ENCODE data around the gene FAM222A.

DNA sequence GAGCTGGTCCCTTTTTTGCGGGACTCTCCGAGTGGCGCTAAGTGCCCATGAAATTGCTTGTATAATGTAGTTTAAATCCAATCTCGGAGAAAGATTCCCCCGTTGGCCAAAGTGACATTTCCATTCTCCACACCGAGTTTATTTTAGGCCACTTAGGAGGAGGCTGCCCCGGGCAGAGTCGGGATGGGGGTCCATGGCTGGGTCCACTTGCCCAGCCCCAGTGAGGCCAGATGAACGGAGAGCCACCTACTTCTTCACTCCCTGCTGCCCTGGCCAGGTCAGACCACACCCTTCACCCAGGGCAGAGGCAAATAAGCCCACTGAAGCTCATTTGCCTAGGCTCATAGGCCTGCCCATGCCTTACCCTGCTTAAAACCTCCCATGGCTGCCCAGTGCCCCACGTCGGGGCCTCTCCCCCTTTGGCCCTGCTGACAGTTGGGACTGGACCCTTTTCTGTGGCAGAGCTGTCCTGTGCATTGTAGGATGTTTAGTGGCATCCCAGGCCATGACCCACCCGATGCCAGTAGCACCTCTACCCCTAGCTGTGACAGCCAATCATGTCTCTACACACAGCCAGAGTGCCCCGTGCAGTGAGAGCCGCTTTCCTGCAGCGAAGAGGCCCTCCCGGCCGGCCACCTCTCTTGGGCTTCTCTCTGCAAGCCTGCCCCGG is 51.3 kb downstream of the FAM222A start:
- TF ChIP-seq, protein P1, sequence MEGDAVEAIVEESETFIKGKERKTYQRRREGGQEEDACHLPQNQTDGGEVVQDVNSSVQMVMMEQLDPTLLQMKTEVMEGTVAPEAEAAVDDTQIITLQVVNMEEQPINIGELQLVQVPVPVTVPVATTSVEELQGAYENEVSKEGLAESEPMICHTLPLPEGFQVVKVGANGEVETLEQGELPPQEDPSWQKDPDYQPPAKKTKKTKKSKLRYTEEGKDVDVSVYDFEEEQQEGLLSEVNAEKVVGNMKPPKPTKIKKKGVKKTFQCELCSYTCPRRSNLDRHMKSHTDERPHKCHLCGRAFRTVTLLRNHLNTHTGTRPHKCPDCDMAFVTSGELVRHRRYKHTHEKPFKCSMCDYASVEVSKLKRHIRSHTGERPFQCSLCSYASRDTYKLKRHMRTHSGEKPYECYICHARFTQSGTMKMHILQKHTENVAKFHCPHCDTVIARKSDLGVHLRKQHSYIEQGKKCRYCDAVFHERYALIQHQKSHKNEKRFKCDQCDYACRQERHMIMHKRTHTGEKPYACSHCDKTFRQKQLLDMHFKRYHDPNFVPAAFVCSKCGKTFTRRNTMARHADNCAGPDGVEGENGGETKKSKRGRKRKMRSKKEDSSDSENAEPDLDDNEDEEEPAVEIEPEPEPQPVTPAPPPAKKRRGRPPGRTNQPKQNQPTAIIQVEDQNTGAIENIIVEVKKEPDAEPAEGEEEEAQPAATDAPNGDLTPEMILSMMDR (IDR thresholded peaks at IDR 0.05) = no peak
- TF ChIP-seq TCF7L2 (IDR thresholded peaks at IDR 0.05; ENCODE audit: low read depth, low read length) = no peak
- TF ChIP-seq, protein P2, sequence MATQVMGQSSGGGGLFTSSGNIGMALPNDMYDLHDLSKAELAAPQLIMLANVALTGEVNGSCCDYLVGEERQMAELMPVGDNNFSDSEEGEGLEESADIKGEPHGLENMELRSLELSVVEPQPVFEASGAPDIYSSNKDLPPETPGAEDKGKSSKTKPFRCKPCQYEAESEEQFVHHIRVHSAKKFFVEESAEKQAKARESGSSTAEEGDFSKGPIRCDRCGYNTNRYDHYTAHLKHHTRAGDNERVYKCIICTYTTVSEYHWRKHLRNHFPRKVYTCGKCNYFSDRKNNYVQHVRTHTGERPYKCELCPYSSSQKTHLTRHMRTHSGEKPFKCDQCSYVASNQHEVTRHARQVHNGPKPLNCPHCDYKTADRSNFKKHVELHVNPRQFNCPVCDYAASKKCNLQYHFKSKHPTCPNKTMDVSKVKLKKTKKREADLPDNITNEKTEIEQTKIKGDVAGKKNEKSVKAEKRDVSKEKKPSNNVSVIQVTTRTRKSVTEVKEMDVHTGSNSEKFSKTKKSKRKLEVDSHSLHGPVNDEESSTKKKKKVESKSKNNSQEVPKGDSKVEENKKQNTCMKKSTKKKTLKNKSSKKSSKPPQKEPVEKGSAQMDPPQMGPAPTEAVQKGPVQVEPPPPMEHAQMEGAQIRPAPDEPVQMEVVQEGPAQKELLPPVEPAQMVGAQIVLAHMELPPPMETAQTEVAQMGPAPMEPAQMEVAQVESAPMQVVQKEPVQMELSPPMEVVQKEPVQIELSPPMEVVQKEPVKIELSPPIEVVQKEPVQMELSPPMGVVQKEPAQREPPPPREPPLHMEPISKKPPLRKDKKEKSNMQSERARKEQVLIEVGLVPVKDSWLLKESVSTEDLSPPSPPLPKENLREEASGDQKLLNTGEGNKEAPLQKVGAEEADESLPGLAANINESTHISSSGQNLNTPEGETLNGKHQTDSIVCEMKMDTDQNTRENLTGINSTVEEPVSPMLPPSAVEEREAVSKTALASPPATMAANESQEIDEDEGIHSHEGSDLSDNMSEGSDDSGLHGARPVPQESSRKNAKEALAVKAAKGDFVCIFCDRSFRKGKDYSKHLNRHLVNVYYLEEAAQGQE (IDR thresholded peaks at IDR 0.05; ENCODE audit: insufficient read depth in 1 of 2, low read depth in 2 of 2, low read length in 1 of 2) = no peak
